Thymus (tissue), 11 donors: ENCODE data around the gene COASY. TPM values are rescaled to one million over a fixed set of nuclear protein-coding genes. Genes with fewer than 3 reads are reported as not detected.
A peak's percentile ranks its signal among the peaks of the same experiment; 100 is the strongest.

Experiments
- DNase-seq, 9 donors: peaks; one replicate each; pipeline ENCODE4 v3.0.0-alpha.2; 2013; ENCODE audit warnings: low spot score in 9 of 9, low read depth in 6 of 9, missing footprints in 1 of 9
- H3K27ac ChIP-seq, 2 donors: one replicate each; pipeline ENCODE4 v1.5.1; 2013; ENCODE audit warnings: control low read depth in 1 of 2, low read depth in 1 of 2, low read length in 1 of 2, mild to moderate bottlenecking in 1 of 2, moderate library complexity in 1 of 2
- H3K27me3 ChIP-seq, 2 donors: one replicate each; pipeline ENCODE4 v1.5.1; 2013; ENCODE audit warnings: low read length in 1 of 2; ENCODE audit not compliant: control insufficient read depth in 2 of 2, insufficient read depth in 1 of 2
- H3K36me3 ChIP-seq, 2 donors: one replicate each; pipeline ENCODE4 v1.5.1; 2013; ENCODE audit warnings: low read length in 1 of 2, mild to moderate bottlenecking in 1 of 2, moderate library complexity in 1 of 2; ENCODE audit not compliant: control insufficient read depth in 2 of 2, insufficient read depth in 2 of 2
- H3K4me1 ChIP-seq, 2 donors: one replicate each; pipeline ENCODE4 v1.5.1; 2013; ENCODE audit warnings: low read length in 2 of 2; ENCODE audit not compliant: control insufficient read depth in 2 of 2, insufficient read depth in 2 of 2
- H3K4me3 ChIP-seq, 2 donors: one replicate each; pipeline ENCODE4 v1.5.1; 2013; ENCODE audit warnings: low read length in 2 of 2, control low read depth in 1 of 2, mild to moderate bottlenecking in 1 of 2
- H3K9me3 ChIP-seq, 2 donors: one replicate each; pipeline ENCODE4 v1.5.1; 2013; ENCODE audit warnings: low read length in 1 of 2, mild to moderate bottlenecking in 1 of 2; ENCODE audit not compliant: control insufficient read depth in 2 of 2, insufficient read depth in 1 of 2
- WGBS: extraction: QIAGEN DNeasy Blood & Tissue Kit; methylation state at CpG from one replicate; pipeline ENCODE4 v1.1.7; 2013; 5-methylcytosine and 5-hydroxymethylcytosine counted together
- polyA plus RNA-seq: library from polyadenylated mRNA; stranded (reverse); fragments of 200-250 nt; gene quantifications from one replicate; pipeline ENCODE4 v1.2.3, GENCODE V29; 2013
- total RNA-seq: library from RNA; stranded (reverse); fragments of 120-200 nt; gene quantifications from one replicate; pipeline ENCODE4 v1.2.4, GENCODE V29; 2013
- donor health status: healthy.

Gene COASY
- total and polyA plus RNA-seq, 2 donors: 20.7 to 89.3 TPM

GRCh38 chr17:42577532-42578281 lies 15.8 kb downstream of the COASY start, which contains the start of gene PSMC3IP:
Gene PSMC3IP, minus strand, starts transcription at chr17:42577729. Its CDS starts 43 bp downstream, at chr17:42577686.
- H3K27me3 ChIP-seq: no peaks in the 10 kb centered on the region
- H3K36me3 ChIP-seq: peaks cover 50 to 66% of the 10 kb centered on the region in 2 donors
- peak within 1 kb of the TSS; percentile 84 for H3K27ac ChIP-seq
- peak within 1 kb of the TSS; percentile 80 to 94 for H3K4me3 ChIP-seq
- H3K4me1 ChIP-seq: peaks cover 10 to 30% of the 10 kb centered on the region in 2 donors
- peaks cover 0 to 7% of the 10 kb centered on the region in 2 donors for H3K9me3 ChIP-seq
- DNase-seq: peak; percentile 75 to 94 (median 83)
- WGBS: under 1% methylated on average over 52 of the region's 52 CpGs

- DNase-seq: peak in 7 of 9 donors; percentile 53 to 85 (median 70)
- Histone ChIP-seq H3K27ac (peak overlapping the region; percentile 47 to 84), H3K4me1 (peaks cover 10 to 30% of the 10 kb centered on the region in 2 donors), H3K4me3 (peak overlapping the region; percentile 80 to 94), H3K27me3 (no peaks in the 10 kb centered on the region), H3K36me3 (peaks cover 49 to 66% of the 10 kb centered on the region in 2 donors), H3K9me3 (peaks cover 0 to 7% of the 10 kb centered on the region in 2 donors)
- WGBS: under 1% methylated on average over 20 of the region's 20 CpGs
Observed at GRCh38 chr17:42578282-42578869, 16.4 kb downstream of the COASY start.

- WGBS: 90% methylated on average over 2 of the region's 2 CpGs
- Histone ChIP-seq H3K4me1 (peaks cover 10 to 33% of the 10 kb centered on the region in 2 donors), H3K9me3 (peaks cover 0 to 7% of the 10 kb centered on the region in 2 donors), H3K36me3 (peaks cover 54 to 68% of the 10 kb centered on the region in 2 donors), H3K27me3 (no peaks in the 10 kb centered on the region), H3K4me3 (no peak overlapping the region), H3K27ac (no peak overlapping the region)
- no peak for DNase-seq
Observed at GRCh38 chr17:42579794-42580551, 18.0 kb downstream of the COASY start.

DNA sequence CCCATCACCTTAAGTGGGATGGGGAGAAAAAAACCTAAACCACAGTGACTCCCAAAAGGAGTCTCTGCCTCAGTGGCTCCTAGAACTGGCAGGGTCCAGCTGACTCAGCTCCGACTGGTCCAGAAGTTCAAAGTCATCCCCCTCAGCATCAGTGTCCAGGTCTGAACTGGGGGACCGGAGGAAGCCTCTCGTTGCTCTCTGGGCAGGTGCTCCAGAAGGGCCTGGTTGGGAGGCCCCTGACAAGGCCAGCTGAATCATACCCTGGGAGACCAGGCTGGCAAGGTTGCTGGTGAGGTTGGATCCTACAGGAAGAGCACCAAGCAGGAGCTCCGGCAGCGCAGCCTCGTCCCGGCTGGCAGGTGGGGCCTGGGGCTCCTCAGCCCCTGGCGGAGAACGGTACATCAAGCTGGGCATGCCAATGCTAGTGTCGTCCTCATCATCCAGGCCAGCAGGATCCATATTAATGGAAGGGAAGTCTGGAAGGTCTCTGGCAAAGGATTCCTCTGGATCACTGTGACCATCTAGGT lies 19.9 kb downstream of the COASY start:
- 98% methylated on average over 10 of the region's 10 CpGs for WGBS
- DNase-seq: no peak

DNA sequence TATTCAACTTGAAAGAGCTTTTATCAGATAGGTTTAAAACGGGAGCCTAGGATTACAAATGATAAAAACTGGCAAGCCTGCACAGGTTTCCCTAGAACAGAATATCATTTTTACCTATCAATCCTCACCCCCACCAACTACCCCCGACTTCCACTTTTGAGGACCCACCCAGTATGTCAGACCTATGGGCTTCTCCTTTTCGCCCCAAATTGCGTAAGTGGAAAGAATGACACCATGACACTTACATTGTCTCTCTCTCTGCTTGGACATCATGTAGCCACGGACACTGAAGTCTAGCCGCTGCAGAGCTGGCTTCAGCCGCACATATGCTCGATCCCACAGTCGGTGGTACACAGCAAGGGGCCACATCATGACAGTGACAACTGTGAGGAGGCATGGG lies 22.9 kb downstream of the COASY start:
- Histone ChIP-seq H3K27ac (no peak overlapping the region), H3K36me3 (peaks cover 94 to 95% of the 10 kb centered on the region in 2 donors), H3K27me3 (no peaks in the 10 kb centered on the region), H3K4me3 (no peak overlapping the region), H3K9me3 (no peaks in the 10 kb centered on the region), H3K4me1 (peaks cover 0 to 8% of the 10 kb centered on the region in 2 donors)
- WGBS: 90% methylated on average over 9 of the region's 9 CpGs
- no peak for DNase-seq

More for the DNA sequence above, 19.9 kb downstream of the COASY start:
- Histone ChIP-seq H3K36me3 (peaks cover 71 to 76% of the 10 kb centered on the region in 2 donors), H3K27ac (no peak overlapping the region), H3K4me3 (no peak overlapping the region), H3K27me3 (no peaks in the 10 kb centered on the region), H3K9me3 (peaks cover 0 to 7% of the 10 kb centered on the region in 2 donors), H3K4me1 (peaks cover 4 to 29% of the 10 kb centered on the region in 2 donors)

DNA sequence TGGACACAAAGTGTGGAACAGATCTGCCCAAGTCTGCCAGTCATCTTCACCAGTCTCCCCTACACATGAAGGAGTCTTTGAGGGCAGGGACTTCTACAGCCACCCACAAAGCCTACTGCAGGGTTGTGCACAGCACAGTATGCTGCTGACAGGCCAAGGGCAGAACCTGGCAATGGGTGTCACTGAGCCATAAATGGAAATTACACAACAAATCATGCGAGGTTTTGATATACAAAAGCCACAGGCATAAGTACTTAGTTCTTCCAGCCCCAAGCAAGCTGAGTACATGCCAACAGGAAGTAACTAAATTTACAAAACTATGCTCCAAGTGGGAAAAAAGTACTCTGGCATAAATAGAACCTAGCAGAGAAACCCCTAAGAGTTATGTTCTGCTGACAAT lies 23.4 kb downstream of the COASY start:
- WGBS: 85% methylated on average over 1 of the region's 1 CpG
- Histone ChIP-seq H3K9me3 (no peaks in the 10 kb centered on the region), H3K27me3 (no peaks in the 10 kb centered on the region), H3K4me1 (peaks cover 0 to 8% of the 10 kb centered on the region in 2 donors), H3K27ac (no peak overlapping the region), H3K4me3 (no peak overlapping the region), H3K36me3 (peaks cover 95% of the 10 kb centered on the region in 2 donors)
- DNase-seq: no peak

DNA sequence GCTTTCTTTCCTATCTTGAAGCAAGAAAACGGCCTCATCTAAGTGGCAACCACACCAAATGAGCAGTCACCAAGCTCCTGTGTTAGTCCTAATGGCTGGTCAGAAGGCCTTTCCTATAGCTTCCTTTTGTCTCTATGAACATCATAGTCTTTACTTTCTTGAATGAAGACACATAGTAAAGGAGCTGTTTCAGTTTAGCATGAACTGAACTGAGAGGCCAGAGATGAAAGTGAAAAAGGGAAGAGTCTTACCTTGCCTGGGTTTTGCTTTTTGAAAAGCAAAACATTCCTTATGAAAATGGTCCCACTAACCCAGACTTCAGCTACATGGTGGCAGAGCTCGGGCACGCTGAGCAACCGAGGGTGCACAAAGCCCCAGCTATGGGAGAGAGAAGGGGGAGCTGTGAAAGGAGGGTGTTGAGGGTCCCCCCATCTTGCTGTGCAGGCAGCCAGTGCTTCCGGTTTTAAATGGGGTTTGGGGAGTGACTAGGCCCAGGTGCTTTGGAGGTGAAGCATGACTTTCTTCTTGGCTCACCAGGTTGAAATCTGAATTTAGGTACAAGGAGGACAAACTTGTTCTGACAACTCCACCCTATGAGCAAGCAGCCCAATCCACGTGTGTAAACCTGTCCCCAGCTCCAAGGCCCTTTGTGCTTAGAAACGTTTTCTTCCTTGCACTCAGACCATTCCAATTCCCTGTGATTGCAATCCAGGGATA lies 24.7 kb downstream of the COASY start:
- Histone ChIP-seq H3K4me1 (peaks cover 0 to 8% of the 10 kb centered on the region in 2 donors), H3K9me3 (no peaks in the 10 kb centered on the region), H3K27me3 (no peaks in the 10 kb centered on the region), H3K4me3 (no peak overlapping the region), H3K36me3 (peaks cover 92 to 94% of the 10 kb centered on the region in 2 donors), H3K27ac (peak overlapping the region; percentile 12 to 31)
- peak in 1 of 9 donors; percentile 11 for DNase-seq
- 95% methylated on average over 7 of the region's 7 CpGs for WGBS

GRCh38 chr17:42590886-42591285 lies 28.9 kb downstream of the COASY start:
- 96% methylated on average over 2 of the region's 2 CpGs for WGBS
- H3K27ac ChIP-seq: no peak overlapping the region

More at GRCh38 chr17:42590886-42591285, 28.9 kb downstream of the COASY start:
- DNase-seq: no peak
- Histone ChIP-seq H3K4me3 (no peak overlapping the region), H3K36me3 (peaks cover 61 to 68% of the 10 kb centered on the region in 2 donors), H3K27me3 (no peaks in the 10 kb centered on the region), H3K4me1 (no peaks in the 10 kb centered on the region), H3K9me3 (no peaks in the 10 kb centered on the region)
